Measurements from ENCODE around the gene SLC9A9. TPM values are rescaled to one million over a fixed set of nuclear protein-coding genes. Genes with fewer than 3 reads are reported as not detected.

SLC9A9 gene
- total and polyA plus RNA-seq, 9 of the 15 experiments (the other 6 are each of a cell fraction or from before 2014, with no cell fraction given) = 0.03 to 0.13 TPM; not detected in 7

DNA sequence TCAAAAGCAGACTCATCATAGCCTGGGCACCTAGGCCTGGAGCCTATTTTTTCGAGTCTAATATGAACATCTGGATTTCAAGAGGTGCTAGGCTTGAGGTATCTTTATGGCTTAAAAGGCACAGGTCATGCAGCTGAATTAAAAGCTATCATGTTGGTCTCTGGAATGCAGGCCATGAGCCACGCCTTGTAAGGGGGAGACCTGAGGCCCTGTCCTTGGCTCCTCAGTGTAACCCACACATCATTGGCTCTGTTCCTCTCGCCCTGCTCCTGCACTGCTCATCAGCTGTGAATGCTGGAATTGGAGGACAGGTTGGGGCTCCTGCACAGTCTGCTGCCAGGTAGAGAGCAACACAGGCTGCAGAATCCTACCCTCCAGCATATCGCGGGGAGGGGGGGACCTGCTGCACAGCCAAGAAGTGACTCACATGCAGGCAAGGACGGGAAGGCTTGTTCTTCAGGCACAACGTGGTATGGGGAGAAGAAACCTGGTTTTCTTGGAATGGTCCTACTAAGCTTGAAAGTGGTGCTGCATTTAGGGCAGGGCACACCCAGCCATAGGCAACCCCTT lies 582.7 kb downstream of the SLC9A9 start (continued):
- TF ChIP-seq POLR2H (tag; IDR thresholded peaks at IDR 0.05; ENCODE audit: low read depth) (no peak), DMBX1 (CRISPR knock-in tag; IDR thresholded peaks at IDR 0.05; ENCODE audit: borderline replicate concordance) (no peak), ZNF347 (CRISPR knock-in tag; IDR thresholded peaks at IDR 0.05; ENCODE audit: low read depth) (no peak), NEUROD1 (IDR thresholded peaks at IDR 0.05; ENCODE audit: borderline replicate concordance, low read depth, low read length, partially characterized antibody) (no peak)
- TF ChIP-seq, protein P1, sequence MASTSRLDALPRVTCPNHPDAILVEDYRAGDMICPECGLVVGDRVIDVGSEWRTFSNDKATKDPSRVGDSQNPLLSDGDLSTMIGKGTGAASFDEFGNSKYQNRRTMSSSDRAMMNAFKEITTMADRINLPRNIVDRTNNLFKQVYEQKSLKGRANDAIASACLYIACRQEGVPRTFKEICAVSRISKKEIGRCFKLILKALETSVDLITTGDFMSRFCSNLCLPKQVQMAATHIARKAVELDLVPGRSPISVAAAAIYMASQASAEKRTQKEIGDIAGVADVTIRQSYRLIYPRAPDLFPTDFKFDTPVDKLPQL (IDR thresholded peaks at IDR 0.05; ENCODE audit: extremely low read depth, insufficient read length) = no peak

DNA sequence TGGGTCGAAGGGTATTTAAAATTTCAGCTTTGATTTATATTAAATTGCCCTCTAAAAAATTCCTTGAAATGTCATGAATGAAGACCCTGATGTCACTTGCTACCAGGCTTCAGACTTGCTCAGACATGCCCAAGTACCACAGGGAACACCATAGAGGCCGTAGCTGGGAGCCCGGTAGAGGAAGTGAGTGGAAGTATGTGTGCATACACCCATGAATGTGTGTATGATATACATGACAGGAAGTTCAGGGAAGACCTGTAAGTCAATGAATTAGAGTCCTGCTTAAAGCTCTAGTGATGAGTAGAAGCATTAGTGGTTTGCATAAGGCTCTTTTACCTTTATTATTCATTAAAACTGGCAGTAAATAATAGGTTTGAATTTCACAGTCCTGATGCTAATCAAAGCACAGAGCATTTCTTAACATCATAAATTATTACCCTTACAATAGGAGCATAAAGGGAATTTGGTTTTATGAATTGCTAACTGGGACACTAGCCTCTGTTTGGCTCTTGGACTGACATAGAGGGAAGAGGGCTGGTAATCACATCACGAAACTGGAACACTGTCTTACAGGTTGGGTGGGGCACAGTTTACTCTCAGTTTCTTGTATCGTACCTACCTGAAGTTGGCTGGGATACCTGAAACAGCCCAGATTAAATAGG lies 584.3 kb downstream of the SLC9A9 start:
- CTCF ChIA-PET (ENCODE audit: low intra/inter-chr PET ratio) = no interaction called here

More for the DNA sequence above, 584.3 kb downstream of the SLC9A9 start:
- H3K4me1 ChIP-seq (replicated peaks in 1 of 2; ENCODE audit: control insufficient read depth in 2 of 2, insufficient read depth in 2 of 2, low read length in 2 of 2) = no peaks in the 10 kb centered on the region; a peak in 1 of 5 replicates
- intact Hi-C loops (cut with micrococcal nuclease) = no loop called here
- FAIRE-seq (no peak), ATAC-seq (no peak), DNase-seq (ENCODE audit: extremely low read depth in 1 of 4, low spot score in 3 of 4) (no peak)
- H3K4me3 ChIP-seq = no peak overlapping the region
- in situ Hi-C loops (cut with MboI) = no loop called here
- no peak overlapping the region for H2AFZ ChIP-seq (ENCODE audit: low read depth, low read length)
- H3K9me1 ChIP-seq (ENCODE audit: control insufficient read depth, insufficient read depth, low read length) = no peaks in the 10 kb centered on the region
- H3K79me2 ChIP-seq (ENCODE audit: control insufficient read depth, insufficient read depth, low read length) = no peaks in the 10 kb centered on the region
- H3K4me2 ChIP-seq (ENCODE audit: insufficient read depth, low read length) = no peak overlapping the region
- H3K9ac ChIP-seq (ENCODE audit: insufficient read depth in 1 of 2, low read depth in 2 of 2, low read length in 2 of 2) = no peak overlapping the region
- H3K27ac ChIP-seq (ENCODE audit: extremely low read depth, low read depth, low read length) = no peak overlapping the region
- no peaks in the 10 kb centered on the region for H3K36me3 ChIP-seq (ENCODE audit: control insufficient read depth, insufficient read depth, low read length)
- H4K20me1 ChIP-seq (replicated peaks; ENCODE audit: control insufficient read depth, insufficient read depth, low read length) = no peaks in the 10 kb centered on the region
- POLR2A ChIA-PET = interaction anchor here (1.0 kb wide), 1 partner anchor 31 kb away, joined by 4 read pairs; no protein-coding TSS in a partner anchor
- no peaks in the 10 kb centered on the region for H3K9me3 ChIP-seq (replicated peaks; ENCODE audit: control insufficient read depth, insufficient read depth, low read depth, low read length)
- 63% methylated on average over 5 of the region's 5 CpGs for WGBS (ENCODE audit: insufficient coverage, low coverage, missing lambda C conversion rate)
- H3K27me3 ChIP-seq (ENCODE audit: control insufficient read depth in 2 of 2, insufficient read depth in 2 of 2, low read length in 2 of 2) = no peaks in the 10 kb centered on the region
- TF ChIP-seq HIVEP1 (CRISPR knock-in tag; IDR thresholded peaks at IDR 0.05) = no peak
- BruUV-seq (replicated peaks) = no TSS peak
